Measurements from ENCODE around the gene PDILT. TPM values are rescaled to one million over a fixed set of nuclear protein-coding genes. Genes with fewer than 3 reads are reported as not detected.
"Not testable (repeated sequence)": the region's sequence is repeated elsewhere in the genome, so short reads cannot be mapped to it uniquely, and the experiment has no call there.

PDILT gene
- total RNA-seq (2022): not detected in 2 replicates
- Bru-seq, nascent RNA: not detected
- not detected for BruChase-seq, experiment 1, labeled RNA remaining after a 2-hour chase
- BruChase-seq, experiment 2, labeled RNA remaining after a 6-hour chase: not detected
- long read RNA-seq: 0 reads

DNA sequence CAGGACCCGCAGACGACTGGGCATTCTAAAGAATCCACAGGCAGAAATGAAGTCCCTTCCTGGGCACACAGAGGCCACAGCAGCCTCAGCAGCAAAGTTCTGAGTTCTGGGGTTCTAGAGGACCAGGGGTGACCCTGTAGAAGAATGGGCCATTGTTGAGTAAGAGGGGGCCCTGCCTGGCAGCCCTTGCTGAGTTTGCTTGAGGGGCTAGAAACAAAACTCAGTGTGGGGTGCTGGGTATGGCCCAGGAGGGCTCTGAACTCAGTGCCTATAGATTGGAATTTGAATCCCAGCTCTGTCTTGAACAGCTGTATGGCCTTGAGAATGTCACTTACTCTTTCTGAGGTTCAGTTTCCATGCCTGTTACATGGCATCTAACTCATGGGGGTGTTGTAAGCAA, at the start of gene PDILT:
PDILT (minus strand) TSS at position 101 of the 400 bp plus-strand sequence. CDS start 5,437 bp downstream, outside the sequence.
- peaks cover 4% of the 10 kb centered on the region for H3K27me3 Mint-ChIP-seq (ENCODE audit: insufficient read depth, unreplicated experiment)
- DNase-seq: no peak
- Histone ChIP-seq H3K9me3 (no peaks in the 10 kb centered on the region), H3K4me3 (ENCODE audit: low read depth, low read length) (no peak within 1 kb of the TSS), H3K27me3 (replicated peaks; ENCODE audit: control insufficient read depth, insufficient read depth, low read length) (no peaks in the 10 kb centered on the region), H3K36me3 (ENCODE audit: control insufficient read depth, insufficient read depth, low read length) (no peaks in the 10 kb centered on the region), H3K4me1 (no peaks in the 10 kb centered on the region)
- no TSS peak for BruUV-seq (replicated peaks)
- TF ChIP-seq, protein P1, sequence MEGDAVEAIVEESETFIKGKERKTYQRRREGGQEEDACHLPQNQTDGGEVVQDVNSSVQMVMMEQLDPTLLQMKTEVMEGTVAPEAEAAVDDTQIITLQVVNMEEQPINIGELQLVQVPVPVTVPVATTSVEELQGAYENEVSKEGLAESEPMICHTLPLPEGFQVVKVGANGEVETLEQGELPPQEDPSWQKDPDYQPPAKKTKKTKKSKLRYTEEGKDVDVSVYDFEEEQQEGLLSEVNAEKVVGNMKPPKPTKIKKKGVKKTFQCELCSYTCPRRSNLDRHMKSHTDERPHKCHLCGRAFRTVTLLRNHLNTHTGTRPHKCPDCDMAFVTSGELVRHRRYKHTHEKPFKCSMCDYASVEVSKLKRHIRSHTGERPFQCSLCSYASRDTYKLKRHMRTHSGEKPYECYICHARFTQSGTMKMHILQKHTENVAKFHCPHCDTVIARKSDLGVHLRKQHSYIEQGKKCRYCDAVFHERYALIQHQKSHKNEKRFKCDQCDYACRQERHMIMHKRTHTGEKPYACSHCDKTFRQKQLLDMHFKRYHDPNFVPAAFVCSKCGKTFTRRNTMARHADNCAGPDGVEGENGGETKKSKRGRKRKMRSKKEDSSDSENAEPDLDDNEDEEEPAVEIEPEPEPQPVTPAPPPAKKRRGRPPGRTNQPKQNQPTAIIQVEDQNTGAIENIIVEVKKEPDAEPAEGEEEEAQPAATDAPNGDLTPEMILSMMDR (IDR thresholded peaks at IDR 0.05; ENCODE audit: insufficient read depth in 1 of 2, low read depth in 1 of 2, low read length in 1 of 2, severe bottlenecking in 1 of 2, unreplicated experiment in 1 of 2): no peak
- H3K4me1 Mint-ChIP-seq (ENCODE audit: low read depth, unreplicated experiment): no peaks in the 10 kb centered on the region
- H3K9me3 Mint-ChIP-seq (ENCODE audit: unreplicated experiment): no peaks in the 10 kb centered on the region
- no peaks in the 10 kb centered on the region for H3K36me3 Mint-ChIP-seq (ENCODE audit: insufficient read depth, unreplicated experiment)
- H3K27ac Mint-ChIP-seq (ENCODE audit: unreplicated experiment): no peak within 1 kb of the TSS
- CTCF ChIA-PET: interaction anchor here (1.1 kb wide), 1 partner anchor 21 kb away, joined by 3 read pairs; no protein-coding TSS in a partner anchor
- H3K4me3 Mint-ChIP-seq (ENCODE audit: unreplicated experiment): no peak within 1 kb of the TSS
- POLR2A ChIA-PET: no interaction called here
- intact Hi-C loops (cut with micrococcal nuclease; ENCODE audit: unreplicated experiment): no loop called here

GRCh38 chr16:20453633-20454032, 49.1 kb upstream of the PDILT start:
- H3K4me3 ChIP-seq (ENCODE audit: low read depth, low read length); DNase-seq; H3K27ac Mint-ChIP-seq (ENCODE audit: unreplicated experiment); H3K36me3 ChIP-seq (ENCODE audit: control insufficient read depth, insufficient read depth, low read length); H3K9me3 ChIP-seq; H3K36me3 Mint-ChIP-seq (ENCODE audit: insufficient read depth, unreplicated experiment); intact Hi-C loops (cut with micrococcal nuclease; ENCODE audit: unreplicated experiment); H3K27me3 Mint-ChIP-seq (ENCODE audit: insufficient read depth, unreplicated experiment); H3K9me3 Mint-ChIP-seq (ENCODE audit: unreplicated experiment); H3K27me3 ChIP-seq (replicated peaks; ENCODE audit: control insufficient read depth, insufficient read depth, low read length); CTCF ChIA-PET; POLR2A ChIA-PET; H3K4me1 ChIP-seq; H3K4me3 Mint-ChIP-seq (ENCODE audit: unreplicated experiment); H3K4me1 Mint-ChIP-seq (ENCODE audit: low read depth, unreplicated experiment); BruUV-seq (replicated peaks): not testable (repeated sequence)

- H3K27me3 ChIP-seq (replicated peaks; ENCODE audit: control insufficient read depth, insufficient read depth, low read length); H3K27ac Mint-ChIP-seq (ENCODE audit: unreplicated experiment); H3K9me3 ChIP-seq; H3K4me1 Mint-ChIP-seq (ENCODE audit: low read depth, unreplicated experiment); H3K4me1 ChIP-seq; DNase-seq; POLR2A ChIA-PET; H3K4me3 ChIP-seq (ENCODE audit: low read depth, low read length); H3K36me3 ChIP-seq (ENCODE audit: control insufficient read depth, insufficient read depth, low read length); intact Hi-C loops (cut with micrococcal nuclease; ENCODE audit: unreplicated experiment); H3K36me3 Mint-ChIP-seq (ENCODE audit: insufficient read depth, unreplicated experiment); BruUV-seq (replicated peaks); H3K27me3 Mint-ChIP-seq (ENCODE audit: insufficient read depth, unreplicated experiment); CTCF ChIA-PET; H3K9me3 Mint-ChIP-seq (ENCODE audit: unreplicated experiment); H3K4me3 Mint-ChIP-seq (ENCODE audit: unreplicated experiment): not testable (repeated sequence)
These were observed 46.8 kb upstream of the PDILT start, which contains the start of gene ACSM2A for GRCh38 chr16:20451364-20451763. TSS of gene ACSM2A (plus strand) at chr16:20451521. CDS start at chr16:20460115, 8,594 bp downstream.

- H3K4me3 ChIP-seq (ENCODE audit: low read depth, low read length); H3K4me3 Mint-ChIP-seq (ENCODE audit: unreplicated experiment); DNase-seq; H3K27ac Mint-ChIP-seq (ENCODE audit: unreplicated experiment); H3K36me3 ChIP-seq (ENCODE audit: control insufficient read depth, insufficient read depth, low read length); H3K27me3 Mint-ChIP-seq (ENCODE audit: insufficient read depth, unreplicated experiment); POLR2A ChIA-PET; H3K9me3 Mint-ChIP-seq (ENCODE audit: unreplicated experiment); CTCF ChIA-PET; H3K36me3 Mint-ChIP-seq (ENCODE audit: insufficient read depth, unreplicated experiment); intact Hi-C loops (cut with micrococcal nuclease; ENCODE audit: unreplicated experiment); BruUV-seq (replicated peaks); H3K27me3 ChIP-seq (replicated peaks; ENCODE audit: control insufficient read depth, insufficient read depth, low read length); H3K4me1 Mint-ChIP-seq (ENCODE audit: low read depth, unreplicated experiment); H3K4me1 ChIP-seq; H3K9me3 ChIP-seq: not testable (repeated sequence)
These were observed 42.3 kb upstream of the PDILT start for GRCh38 chr16:20446652-20447393.

- H3K36me3 ChIP-seq (ENCODE audit: control insufficient read depth, insufficient read depth, low read length); H3K4me3 ChIP-seq (ENCODE audit: low read depth, low read length); H3K4me3 Mint-ChIP-seq (ENCODE audit: unreplicated experiment); POLR2A ChIA-PET; H3K27ac Mint-ChIP-seq (ENCODE audit: unreplicated experiment); H3K4me1 Mint-ChIP-seq (ENCODE audit: low read depth, unreplicated experiment); H3K27me3 ChIP-seq (replicated peaks; ENCODE audit: control insufficient read depth, insufficient read depth, low read length); intact Hi-C loops (cut with micrococcal nuclease; ENCODE audit: unreplicated experiment); H3K9me3 Mint-ChIP-seq (ENCODE audit: unreplicated experiment); CTCF ChIA-PET; H3K9me3 ChIP-seq; H3K36me3 Mint-ChIP-seq (ENCODE audit: insufficient read depth, unreplicated experiment); H3K4me1 ChIP-seq; BruUV-seq (replicated peaks); DNase-seq; H3K27me3 Mint-ChIP-seq (ENCODE audit: insufficient read depth, unreplicated experiment): not testable (repeated sequence)
These were observed 37.3 kb upstream of the PDILT start for GRCh38 chr16:20441859-20442258.
